ENCODE measurements around the gene MBP. TPM values are rescaled to one million over a fixed set of nuclear protein-coding genes. Genes with fewer than 3 reads are reported as not detected.
"Not testable (repeated sequence)": the region's sequence is repeated elsewhere in the genome, so short reads cannot be mapped to it uniquely, and the experiment has no call there.

MBP gene
- total RNA-seq, 1 donor: 80.7 TPM

- no peaks in the 10 kb centered on the region for H3K27me3 ChIP-seq (ENCODE audit: insufficient read depth, low read length)
- H3K4me3 ChIP-seq (ENCODE audit: low read length): no peak overlapping the region
- H3K4me1 ChIP-seq (ENCODE audit: insufficient read depth, low read length): peaks cover 13% of the 10 kb centered on the region
- H3K9me3 ChIP-seq (ENCODE audit: low read depth, low read length): no peaks in the 10 kb centered on the region
Measured at GRCh38 chr18:76999077-76999476, 133.5 kb downstream of the MBP start.

- no peak overlapping the region for H3K4me3 ChIP-seq (ENCODE audit: low read length)
- H3K4me1 ChIP-seq (ENCODE audit: insufficient read depth, low read length): peaks cover 7% of the 10 kb centered on the region
- H3K9me3 ChIP-seq (ENCODE audit: low read depth, low read length): no peaks in the 10 kb centered on the region
- no peaks in the 10 kb centered on the region for H3K27me3 ChIP-seq (ENCODE audit: insufficient read depth, low read length)
Measured at GRCh38 chr18:76997951-76998808, 134.4 kb downstream of the MBP start.

- no peaks in the 10 kb centered on the region for H3K9me3 ChIP-seq (ENCODE audit: low read depth, low read length)
- no peak overlapping the region for H3K4me3 ChIP-seq (ENCODE audit: low read length)
- peaks cover 7% of the 10 kb centered on the region for H3K4me1 ChIP-seq (ENCODE audit: insufficient read depth, low read length)
- H3K27me3 ChIP-seq (ENCODE audit: insufficient read depth, low read length): no peaks in the 10 kb centered on the region
Measured at GRCh38 chr18:76996429-76996828, 136.2 kb downstream of the MBP start.

- no peaks in the 10 kb centered on the region for H3K9me3 ChIP-seq (ENCODE audit: low read depth, low read length)
- no peak overlapping the region for H3K4me3 ChIP-seq (ENCODE audit: low read length)
- H3K27me3 ChIP-seq (ENCODE audit: insufficient read depth, low read length): no peaks in the 10 kb centered on the region
- peaks cover 7% of the 10 kb centered on the region for H3K4me1 ChIP-seq (ENCODE audit: insufficient read depth, low read length)
Measured at GRCh38 chr18:76995896-76996295, 136.7 kb downstream of the MBP start.

- Histone ChIP-seq H3K4me1 (ENCODE audit: insufficient read depth, low read length) (no peaks in the 10 kb centered on the region), H3K4me3 (ENCODE audit: low read length) (no peak overlapping the region), H3K9me3 (ENCODE audit: low read depth, low read length) (no peaks in the 10 kb centered on the region), H3K27me3 (ENCODE audit: insufficient read depth, low read length) (no peaks in the 10 kb centered on the region)
Measured at GRCh38 chr18:76994086-76994654, 138.4 kb downstream of the MBP start.

GRCh38 chr18:76993573-76993972, 139.0 kb downstream of the MBP start:
- Histone ChIP-seq H3K9me3 (ENCODE audit: low read depth, low read length) (no peaks in the 10 kb centered on the region), H3K4me3 (ENCODE audit: low read length) (no peak overlapping the region), H3K4me1 (ENCODE audit: insufficient read depth, low read length) (no peaks in the 10 kb centered on the region), H3K27me3 (ENCODE audit: insufficient read depth, low read length) (no peaks in the 10 kb centered on the region)

GRCh38 chr18:76993085-76993382, 139.5 kb downstream of the MBP start:
- no peaks in the 10 kb centered on the region for H3K9me3 ChIP-seq (ENCODE audit: low read depth, low read length)
- H3K27me3 ChIP-seq (ENCODE audit: insufficient read depth, low read length): no peaks in the 10 kb centered on the region
- no peak overlapping the region for H3K4me3 ChIP-seq (ENCODE audit: low read length)
- H3K4me1 ChIP-seq (ENCODE audit: insufficient read depth, low read length): no peaks in the 10 kb centered on the region

GRCh38 chr18:76992226-76993084, 140.1 kb downstream of the MBP start:
- Histone ChIP-seq H3K4me3 (ENCODE audit: low read length) (no peak overlapping the region), H3K9me3 (ENCODE audit: low read depth, low read length) (no peaks in the 10 kb centered on the region), H3K27me3 (ENCODE audit: insufficient read depth, low read length) (no peaks in the 10 kb centered on the region), H3K4me1 (ENCODE audit: insufficient read depth, low read length) (no peaks in the 10 kb centered on the region)

GRCh38 chr18:76991021-76991688, 141.4 kb downstream of the MBP start:
- Histone ChIP-seq H3K27me3 (ENCODE audit: insufficient read depth, low read length) (no peaks in the 10 kb centered on the region), H3K4me1 (ENCODE audit: insufficient read depth, low read length) (no peaks in the 10 kb centered on the region)

GRCh38 chr18:76990343-76991020, 142.1 kb downstream of the MBP start:
- H3K9me3 ChIP-seq (ENCODE audit: low read depth, low read length); H3K27me3 ChIP-seq (ENCODE audit: insufficient read depth, low read length); H3K4me1 ChIP-seq (ENCODE audit: insufficient read depth, low read length); H3K4me3 ChIP-seq (ENCODE audit: low read length): not testable (repeated sequence)

More at GRCh38 chr18:76991021-76991688, 141.4 kb downstream of the MBP start:
- Histone ChIP-seq H3K9me3 (ENCODE audit: low read depth, low read length) (no peaks in the 10 kb centered on the region), H3K4me3 (ENCODE audit: low read length) (no peak overlapping the region)

- no peak overlapping the region for H3K4me3 ChIP-seq (ENCODE audit: low read length)
- no peaks in the 10 kb centered on the region for H3K27me3 ChIP-seq (ENCODE audit: insufficient read depth, low read length)
- no peaks in the 10 kb centered on the region for H3K4me1 ChIP-seq (ENCODE audit: insufficient read depth, low read length)
- no peaks in the 10 kb centered on the region for H3K9me3 ChIP-seq (ENCODE audit: low read depth, low read length)
Measured at GRCh38 chr18:76989647-76990190, 142.9 kb downstream of the MBP start.

DNA sequence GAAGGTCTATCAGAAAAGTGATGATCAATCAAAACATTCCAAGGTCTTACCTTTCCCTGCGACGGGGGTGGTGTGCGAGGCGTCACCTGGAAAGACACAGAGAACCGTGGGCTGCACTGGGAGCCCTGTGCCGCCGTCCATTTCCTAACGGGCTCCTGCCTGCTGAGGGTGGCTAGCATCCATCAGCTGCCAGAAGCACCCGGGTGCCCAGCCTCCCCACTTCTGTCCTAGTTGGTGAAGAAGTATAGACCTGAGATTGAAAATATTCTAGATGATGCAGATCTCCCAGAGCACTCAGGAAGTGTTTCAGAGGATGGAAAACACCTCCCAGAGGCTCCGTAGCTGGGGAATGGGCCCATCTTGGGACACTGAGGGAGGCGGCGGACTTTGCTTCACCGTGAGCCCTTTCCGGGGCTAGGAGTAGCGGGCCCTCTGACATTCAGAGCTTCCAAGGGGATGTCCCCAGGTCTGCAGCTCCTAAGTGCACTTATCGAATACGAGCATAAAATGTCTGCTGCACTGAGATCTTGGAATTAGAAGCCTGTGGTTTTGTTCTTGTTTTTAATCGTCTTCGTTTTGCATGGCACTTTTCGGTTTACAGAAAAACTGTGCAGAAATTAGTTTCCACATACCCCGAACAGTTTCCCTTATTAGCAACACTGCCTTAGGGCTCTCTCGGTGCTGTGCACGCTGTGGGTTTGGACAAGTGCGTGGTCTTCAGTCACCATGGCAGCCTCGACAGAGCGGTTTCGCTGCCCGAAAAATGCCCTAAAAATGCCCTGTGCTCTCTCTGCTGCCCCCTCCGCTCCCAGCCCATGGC, 143.5 kb downstream of the MBP start:
- H3K4me1 ChIP-seq (ENCODE audit: insufficient read depth, low read length): no peaks in the 10 kb centered on the region
- H3K9me3 ChIP-seq (ENCODE audit: low read depth, low read length): no peaks in the 10 kb centered on the region
- H3K4me3 ChIP-seq (ENCODE audit: low read length): no peak overlapping the region
- no peaks in the 10 kb centered on the region for H3K27me3 ChIP-seq (ENCODE audit: insufficient read depth, low read length)

GRCh38 chr18:76988031-76988826, 144.4 kb downstream of the MBP start:
- H3K4me3 ChIP-seq (ENCODE audit: low read length): no peak overlapping the region

More at GRCh38 chr18:76988031-76988826, 144.4 kb downstream of the MBP start:
- Histone ChIP-seq H3K9me3 (ENCODE audit: low read depth, low read length) (no peaks in the 10 kb centered on the region), H3K4me1 (ENCODE audit: insufficient read depth, low read length) (peaks cover under 1% of the 10 kb centered on the region), H3K27me3 (ENCODE audit: insufficient read depth, low read length) (no peaks in the 10 kb centered on the region)
